Ascending aorta (tissue), 2 donors: ENCODE results near the gene SORCS2. TPM values are rescaled to one million over a fixed set of nuclear protein-coding genes. Genes with fewer than 3 reads are reported as not detected.

Source experiments
- DNase-seq, 2 donors: peaks; one replicate each; pipeline ENCODE4 v3.0.0-alpha.2; 2019; ENCODE audit warnings: low spot score in 2 of 2
- H3K27ac ChIP-seq, 2 donors: fragments of 200-600 bp; sonication (generic); one replicate each; pipeline ENCODE4 v1.5.1; 2016 to 2017; ENCODE audit warnings: mild to moderate bottlenecking in 1 of 2
- H3K27me3 ChIP-seq: fragments of 200-600 bp; sonication (generic); one replicate; pipeline ENCODE4 v1.5.1; 2017
- H3K36me3 ChIP-seq, 2 donors: fragments of 200-600 bp; sonication (generic); one replicate each; pipeline ENCODE4 v1.5.1; 2016
- H3K4me1 ChIP-seq, 2 donors: fragments of 200-600 bp; sonication (generic); one replicate each; pipeline ENCODE4 v1.5.1; 2016 to 2017; ENCODE audit warnings: mild to moderate bottlenecking in 1 of 2
- H3K4me3 ChIP-seq, 2 donors: fragments of 200-600 bp; sonication (generic); one replicate each; pipeline ENCODE4 v1.5.1; 2016 to 2017; ENCODE audit warnings: mild to moderate bottlenecking in 1 of 2
- H3K9me3 ChIP-seq, 2 donors: fragments of 200-600 bp; sonication (generic); one replicate each; pipeline ENCODE4 v1.5.1; 2016
- CTCF ChIP-seq, 3 experiments: fragments of 200-600 bp in 2 of 3; fragments of 450-650 bp in 1 of 3; sonication (generic) in 2 of 3; IDR thresholded peaks; one replicate each; pipeline ENCODE4 v1.5.1; 2016 to 2019; ENCODE audit warnings: antibody characterized with exemption in 3 of 3, mild to moderate bottlenecking in 1 of 3, moderate library complexity in 1 of 3
- intact Hi-C: fragments of 100-400 bp; cut with DNase I; formaldehyde crosslinking; loops from one replicate; pipeline ENCODE4 v1.15.1; 2023
- total RNA-seq: library from RNA; depleted of rRNA; stranded (reverse); fragments of >200 nt; gene quantifications from one replicate; pipeline ENCODE4 v1.1.0, GENCODE V29; 2016

SORCS2 gene
- total RNA-seq, 1 donor from 2014 or later = 0.32 TPM

- Histone ChIP-seq H3K9me3 (no peaks in the 10 kb centered on the region), H3K27me3 (no peaks in the 10 kb centered on the region), H3K27ac (no peak overlapping the region), H3K36me3 (no peaks in the 10 kb centered on the region), H3K4me3 (no peak overlapping the region), H3K4me1 (no peaks in the 10 kb centered on the region)
- no peak for TF ChIP-seq CTCF (IDR thresholded peaks at IDR 0.05)
- intact Hi-C loops = no loop called here
- DNase-seq = no peak
Measured at GRCh38 chr4:7299908-7300710, 107.8 kb downstream of the SORCS2 start.

GRCh38 chr4:7300711-7301095, 108.4 kb downstream of the SORCS2 start:
- no peak for TF ChIP-seq CTCF (IDR thresholded peaks at IDR 0.05)
- no peak for DNase-seq
- H3K4me1 ChIP-seq = no peaks in the 10 kb centered on the region
- H3K36me3 ChIP-seq = no peaks in the 10 kb centered on the region
- no peaks in the 10 kb centered on the region for H3K27me3 ChIP-seq
- intact Hi-C loops = no loop called here
- H3K4me3 ChIP-seq = no peak overlapping the region
- H3K9me3 ChIP-seq = no peaks in the 10 kb centered on the region
- no peak overlapping the region for H3K27ac ChIP-seq

- H3K9me3 ChIP-seq = no peaks in the 10 kb centered on the region
- no peak overlapping the region for H3K4me3 ChIP-seq
- intact Hi-C loops = no loop called here
- H3K4me1 ChIP-seq = no peaks in the 10 kb centered on the region
- no peak for DNase-seq
- H3K27ac ChIP-seq = no peak overlapping the region
- no peaks in the 10 kb centered on the region for H3K36me3 ChIP-seq
- H3K27me3 ChIP-seq = no peaks in the 10 kb centered on the region
- no peak for TF ChIP-seq CTCF (IDR thresholded peaks at IDR 0.05)
Measured at GRCh38 chr4:7301126-7301785, 108.9 kb downstream of the SORCS2 start.

- DNase-seq = no peak
- intact Hi-C loops = no loop called here
- TF ChIP-seq CTCF (IDR thresholded peaks at IDR 0.05) = no peak
- H3K27ac ChIP-seq = no peak overlapping the region
- H3K9me3 ChIP-seq = no peaks in the 10 kb centered on the region
- H3K4me1 ChIP-seq = no peaks in the 10 kb centered on the region
- H3K4me3 ChIP-seq = no peak overlapping the region
- H3K36me3 ChIP-seq = no peaks in the 10 kb centered on the region
- no peaks in the 10 kb centered on the region for H3K27me3 ChIP-seq
Measured at GRCh38 chr4:7301846-7302630, 109.7 kb downstream of the SORCS2 start.

- H3K27me3 ChIP-seq = no peaks in the 10 kb centered on the region
- H3K27ac ChIP-seq = no peak overlapping the region
- no peak overlapping the region for H3K4me3 ChIP-seq
- no peak for DNase-seq
- no peaks in the 10 kb centered on the region for H3K36me3 ChIP-seq
- TF ChIP-seq CTCF (IDR thresholded peaks at IDR 0.05) = no peak
- H3K4me1 ChIP-seq = no peaks in the 10 kb centered on the region
- intact Hi-C loops = no loop called here
- no peaks in the 10 kb centered on the region for H3K9me3 ChIP-seq
Measured at GRCh38 chr4:7302781-7303404, 110.6 kb downstream of the SORCS2 start.
